K562 (cell line): ENCODE results near the gene SND1. TPM values are rescaled to one million over a fixed set of nuclear protein-coding genes. Genes with fewer than 3 reads are reported as not detected.
A peak's percentile ranks its signal among the peaks of the same experiment; 100 is the strongest.

ENCODE experiments used
- BCL6 ChIP-seq: fragments of 250-450 bp; sonication (Bioruptor Pico); IDR thresholded peaks from 2 replicates; pipeline ENCODE4 v1.4.0; 2020
- BCOR ChIP-seq: fragments of 450-650 bp; IDR thresholded peaks from 2 replicates; pipeline ENCODE4 v1.6.1; 2016
- CGGBP1 ChIP-seq: fragments of 250-450 bp; sonication (Bioruptor Pico); IDR thresholded peaks from 2 replicates; pipeline ENCODE4 v1.9.0; 2021; ENCODE audit warnings: mild to moderate bottlenecking
- EHMT2 ChIP-seq: fragments of 450-650 bp; IDR thresholded peaks from 2 replicates; pipeline ENCODE4 v1.6.1; 2018; ENCODE audit warnings: antibody characterized with exemption
- MECOM ChIP-seq: fragments of 250-450 bp; sonication (Bioruptor Pico); IDR thresholded peaks from 2 replicates; pipeline ENCODE4 v1.8.0; 2022; ENCODE audit warnings: inconsistent platforms
- MED1 ChIP-seq: sonication (generic); formaldehyde crosslinking; IDR thresholded peaks from 2 replicates; pipeline ENCODE4 v1.8.1; 2023; ENCODE audit warnings: missing genetic modification reagents, borderline replicate concordance
- NCOR1 ChIP-seq: fragments of 450-650 bp; IDR thresholded peaks from 2 replicates; pipeline ENCODE4 v1.6.1; 2016; ENCODE audit warnings: mild to moderate bottlenecking, moderate library complexity
- NR4A1 ChIP-seq, 2 experiments: fragments of 250-450 bp in 1 of 2; fragments of 450-650 bp in 1 of 2; sonication (Bioruptor Pico) in 1 of 2; IDR thresholded peaks; 2 replicates each; pipeline versions ENCODE4 v1.4.0 to v1.6.1; 2016 to 2020; ENCODE audit warnings: mild to moderate bottlenecking in 2 of 2, missing compliant biosample characterization in 1 of 2, missing genetic modification characterization in 1 of 2, moderate library complexity in 1 of 2
- TEAD1 ChIP-seq, 2 experiments: fragments of 450-650 bp in 1 of 2; sonication (generic) in 1 of 2; formaldehyde crosslinking; IDR thresholded peaks; 2 replicates each; pipeline versions ENCODE4 v1.4.0 to v1.8.0; 2020 to 2022; ENCODE audit warnings: mild to moderate bottlenecking in 2 of 2, missing genetic modification reagents in 1 of 2
- ZBTB17 ChIP-seq: fragments of 450-650 bp; formaldehyde crosslinking; IDR thresholded peaks from 2 replicates; pipeline ENCODE4 v1.4.0; 2020; ENCODE audit warnings: mild to moderate bottlenecking
- ZNF175 ChIP-seq: fragments of 200-800 bp; sonication (Bioruptor generic); IDR thresholded peaks from 2 replicates; pipeline ENCODE4 v1.6.1; 2016; ENCODE audit warnings: low read depth, mild to moderate bottlenecking, missing genetic modification characterization, missing compliant biosample characterization
- ZNF263 ChIP-seq: sonication (generic); formaldehyde crosslinking; IDR thresholded peaks from 2 replicates; pipeline ENCODE4 v1.8.0; 2022; ENCODE audit warnings: mild to moderate bottlenecking, missing genetic modification reagents, borderline replicate concordance
- polyA plus RNA-seq, 8 experiments: library from polyadenylated mRNA; depleted of rRNA in 4 of 8; stranded (reverse) in 5 of 8; unstranded in 3 of 8; fragments of >200 nt; fragmentation: Nextera tagmentation in 2 of 8; fragmentation: Illumina TruSeq in 1 of 8; extraction: Ambion mirVana in 2 of 8; extraction: Trizol in 1 of 8; gene quantifications; 2 replicates each; pipeline versions ENCODE4 v1.2.1 to v1.2.3, GENCODE V29; 2011 to 2014; ENCODE audit warnings: inconsistent platforms in 1 of 8, missing spikeins in 1 of 8
- total RNA-seq, 7 experiments: library from RNA; depleted of rRNA in 6 of 7; stranded (reverse); fragments of >200 nt in 6 of 7; fragmentation: Illumina TruSeq in 2 of 7; extraction: Trizol in 2 of 7; gene quantifications; 2 replicates each; pipeline versions ENCODE4 v1.2.1 to v1.2.3, GENCODE V29; 2011 to 2021; ENCODE audit warnings: low replicate concordance in 1 of 7
- TF ChIP-seq, protein P1 (sequence below): fragments of 450-650 bp; IDR thresholded peaks from 2 replicates; pipeline ENCODE4 v1.6.1; 2017; ENCODE audit warnings: antibody characterized with exemption, mild to moderate bottlenecking
- TF ChIP-seq, protein P2 (sequence below), 2 experiments: fragments of 150-350 bp in 1 of 2; IDR thresholded peaks; 2 replicates each; pipeline ENCODE4 v1.6.1; 2012 to 2016; ENCODE audit warnings: low read depth in 2 of 2, low read length in 2 of 2, mild to moderate bottlenecking in 1 of 2, moderate library complexity in 1 of 2

Gene SND1
- total and polyA plus RNA-seq, 9 of the 15 experiments (the other 6 are each of a cell fraction or from before 2014, with no cell fraction given) = 46.5 to 307 (median 191) TPM

GRCh38 chr7:127652333-127653248, 597 bp downstream of the SND1 start (continued):
- peak; percentile 85; the same call in 1 of the 2 replicates for TF ChIP-seq MED1 (CRISPR knock-in tag)
- TF ChIP-seq CGGBP1 = 0 out of 2 replicates have a peak, but pooled peaks have one; percentile 17
- TF ChIP-seq EHMT2 = 0 out of 2 replicates have a peak, but pooled peaks have one; percentile 63
- 0 out of 2 replicates have a peak, but pooled peaks have one; percentile 53 for TF ChIP-seq MECOM
- TF ChIP-seq NR4A1 (CRISPR knock-in tag; IDR thresholded peaks at IDR 0.05) = no peak
- TF ChIP-seq NR4A1 (tag; IDR thresholded peaks at IDR 0.05) = peak; percentile 63; the same call in 1 of the 2 replicates
- TF ChIP-seq ZNF175 (CRISPR knock-in tag) = no peak
- TF ChIP-seq, protein P1, sequence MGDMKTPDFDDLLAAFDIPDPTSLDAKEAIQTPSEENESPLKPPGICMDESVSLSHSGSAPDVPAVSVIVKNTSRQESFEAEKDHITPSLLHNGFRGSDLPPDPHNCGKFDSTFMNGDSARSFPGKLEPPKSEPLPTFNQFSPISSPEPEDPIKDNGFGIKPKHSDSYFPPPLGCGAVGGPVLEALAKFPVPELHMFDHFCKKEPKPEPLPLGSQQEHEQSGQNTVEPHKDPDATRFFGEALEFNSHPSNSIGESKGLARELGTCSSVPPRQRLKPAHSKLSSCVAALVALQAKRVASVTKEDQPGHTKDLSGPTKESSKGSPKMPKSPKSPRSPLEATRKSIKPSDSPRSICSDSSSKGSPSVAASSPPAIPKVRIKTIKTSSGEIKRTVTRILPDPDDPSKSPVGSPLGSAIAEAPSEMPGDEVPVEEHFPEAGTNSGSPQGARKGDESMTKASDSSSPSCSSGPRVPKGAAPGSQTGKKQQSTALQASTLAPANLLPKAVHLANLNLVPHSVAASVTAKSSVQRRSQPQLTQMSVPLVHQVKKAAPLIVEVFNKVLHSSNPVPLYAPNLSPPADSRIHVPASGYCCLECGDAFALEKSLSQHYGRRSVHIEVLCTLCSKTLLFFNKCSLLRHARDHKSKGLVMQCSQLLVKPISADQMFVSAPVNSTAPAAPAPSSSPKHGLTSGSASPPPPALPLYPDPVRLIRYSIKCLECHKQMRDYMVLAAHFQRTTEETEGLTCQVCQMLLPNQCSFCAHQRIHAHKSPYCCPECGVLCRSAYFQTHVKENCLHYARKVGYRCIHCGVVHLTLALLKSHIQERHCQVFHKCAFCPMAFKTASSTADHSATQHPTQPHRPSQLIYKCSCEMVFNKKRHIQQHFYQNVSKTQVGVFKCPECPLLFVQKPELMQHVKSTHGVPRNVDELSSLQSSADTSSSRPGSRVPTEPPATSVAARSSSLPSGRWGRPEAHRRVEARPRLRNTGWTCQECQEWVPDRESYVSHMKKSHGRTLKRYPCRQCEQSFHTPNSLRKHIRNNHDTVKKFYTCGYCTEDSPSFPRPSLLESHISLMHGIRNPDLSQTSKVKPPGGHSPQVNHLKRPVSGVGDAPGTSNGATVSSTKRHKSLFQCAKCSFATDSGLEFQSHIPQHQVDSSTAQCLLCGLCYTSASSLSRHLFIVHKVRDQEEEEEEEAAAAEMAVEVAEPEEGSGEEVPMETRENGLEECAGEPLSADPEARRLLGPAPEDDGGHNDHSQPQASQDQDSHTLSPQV = peak; percentile 54
- TF ChIP-seq, protein P2, sequence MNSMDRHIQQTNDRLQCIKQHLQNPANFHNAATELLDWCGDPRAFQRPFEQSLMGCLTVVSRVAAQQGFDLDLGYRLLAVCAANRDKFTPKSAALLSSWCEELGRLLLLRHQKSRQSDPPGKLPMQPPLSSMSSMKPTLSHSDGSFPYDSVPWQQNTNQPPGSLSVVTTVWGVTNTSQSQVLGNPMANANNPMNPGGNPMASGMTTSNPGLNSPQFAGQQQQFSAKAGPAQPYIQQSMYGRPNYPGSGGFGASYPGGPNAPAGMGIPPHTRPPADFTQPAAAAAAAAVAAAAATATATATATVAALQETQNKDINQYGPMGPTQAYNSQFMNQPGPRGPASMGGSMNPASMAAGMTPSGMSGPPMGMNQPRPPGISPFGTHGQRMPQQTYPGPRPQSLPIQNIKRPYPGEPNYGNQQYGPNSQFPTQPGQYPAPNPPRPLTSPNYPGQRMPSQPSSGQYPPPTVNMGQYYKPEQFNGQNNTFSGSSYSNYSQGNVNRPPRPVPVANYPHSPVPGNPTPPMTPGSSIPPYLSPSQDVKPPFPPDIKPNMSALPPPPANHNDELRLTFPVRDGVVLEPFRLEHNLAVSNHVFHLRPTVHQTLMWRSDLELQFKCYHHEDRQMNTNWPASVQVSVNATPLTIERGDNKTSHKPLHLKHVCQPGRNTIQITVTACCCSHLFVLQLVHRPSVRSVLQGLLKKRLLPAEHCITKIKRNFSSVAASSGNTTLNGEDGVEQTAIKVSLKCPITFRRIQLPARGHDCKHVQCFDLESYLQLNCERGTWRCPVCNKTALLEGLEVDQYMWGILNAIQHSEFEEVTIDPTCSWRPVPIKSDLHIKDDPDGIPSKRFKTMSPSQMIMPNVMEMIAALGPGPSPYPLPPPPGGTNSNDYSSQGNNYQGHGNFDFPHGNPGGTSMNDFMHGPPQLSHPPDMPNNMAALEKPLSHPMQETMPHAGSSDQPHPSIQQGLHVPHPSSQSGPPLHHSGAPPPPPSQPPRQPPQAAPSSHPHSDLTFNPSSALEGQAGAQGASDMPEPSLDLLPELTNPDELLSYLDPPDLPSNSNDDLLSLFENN (IDR thresholded peaks at IDR 0.05; ENCODE audit: low read depth in 2 of 2, low read length in 2 of 2) = no peak
- peak; percentile 25; the same call in 1 of the 2 replicates for TF ChIP-seq BCOR
- no peak for TF ChIP-seq NCOR1
- no peak for TF ChIP-seq BCL6 (CRISPR knock-in tag)
- no peak; a peak in 1 of 4 replicates for TF ChIP-seq TEAD1 (CRISPR knock-in tag; IDR thresholded peaks at IDR 0.05)
- TF ChIP-seq ZNF263 (CRISPR knock-in tag) = peak; percentile 75
- TF ChIP-seq ZBTB17 (CRISPR knock-in tag) = no peak
